BE2C (cell line): ENCODE data around the gene PTPRM.

Experiments used
- DNase-seq: peaks from one replicate; pipeline ENCODE4 v3.0.0-alpha.2; 2020
- H3K27me3 ChIP-seq: fragments of 250-450 bp; sonication (Bioruptor Pico); 2 replicates; pipeline ENCODE4 v1.5.1; 2020; ENCODE audit warnings: mild to moderate bottlenecking
- H3K36me3 ChIP-seq: fragments of 250-450 bp; sonication (Bioruptor Pico); 2 replicates; pipeline ENCODE4 v1.5.1; 2020; ENCODE audit warnings: mild to moderate bottlenecking
- H3K4me1 ChIP-seq: fragments of 250-450 bp; sonication (Bioruptor Pico); 2 replicates; pipeline ENCODE4 v1.5.1; 2020
- H3K4me3 ChIP-seq: 2 replicates; pipeline ENCODE4 v1.5.1; 2011; ENCODE audit warnings: low read depth, low read length
- H3K9me3 ChIP-seq: fragments of 250-450 bp; sonication (Bioruptor Pico); 2 replicates; pipeline ENCODE4 v1.5.1; 2020
- TF ChIP-seq, protein P1 (sequence below): IDR thresholded peaks from 2 replicates; pipeline ENCODE4 v1.5.1; 2012; ENCODE audit warnings: mild to moderate bottlenecking, low read depth, low read length

The PTPRM gene

DNA sequence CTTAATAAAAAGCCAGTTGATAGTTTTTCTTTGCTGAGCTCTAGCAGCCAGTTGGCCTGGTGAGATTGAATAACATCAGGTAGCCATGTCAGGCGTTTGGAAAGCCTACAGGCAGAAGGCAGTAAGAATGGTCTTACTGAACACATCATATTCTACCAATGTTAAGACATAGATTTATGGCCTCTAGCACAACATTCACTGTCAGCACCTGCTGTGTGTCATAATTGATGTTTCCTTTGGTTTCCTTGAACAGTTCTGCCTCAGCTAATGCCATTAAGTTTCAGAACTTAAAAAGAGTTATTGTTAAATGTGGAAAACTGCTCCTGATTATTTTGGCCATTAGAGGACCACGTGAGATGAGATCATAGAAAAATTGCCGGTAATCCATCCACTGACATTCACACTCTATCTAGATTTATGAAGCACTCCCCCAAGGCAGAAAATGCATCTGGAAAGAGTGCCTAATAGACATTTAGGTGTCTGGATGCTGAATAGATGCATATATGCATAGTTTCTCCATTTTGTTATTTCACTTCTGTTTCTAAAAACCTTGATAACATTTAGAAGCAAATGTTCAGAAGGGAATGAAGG is 434.7 kb downstream of the PTPRM start:
- no peaks in the 10 kb centered on the region for H3K4me1 ChIP-seq
- no peaks in the 10 kb centered on the region for H3K36me3 ChIP-seq
- TF ChIP-seq, protein P1, sequence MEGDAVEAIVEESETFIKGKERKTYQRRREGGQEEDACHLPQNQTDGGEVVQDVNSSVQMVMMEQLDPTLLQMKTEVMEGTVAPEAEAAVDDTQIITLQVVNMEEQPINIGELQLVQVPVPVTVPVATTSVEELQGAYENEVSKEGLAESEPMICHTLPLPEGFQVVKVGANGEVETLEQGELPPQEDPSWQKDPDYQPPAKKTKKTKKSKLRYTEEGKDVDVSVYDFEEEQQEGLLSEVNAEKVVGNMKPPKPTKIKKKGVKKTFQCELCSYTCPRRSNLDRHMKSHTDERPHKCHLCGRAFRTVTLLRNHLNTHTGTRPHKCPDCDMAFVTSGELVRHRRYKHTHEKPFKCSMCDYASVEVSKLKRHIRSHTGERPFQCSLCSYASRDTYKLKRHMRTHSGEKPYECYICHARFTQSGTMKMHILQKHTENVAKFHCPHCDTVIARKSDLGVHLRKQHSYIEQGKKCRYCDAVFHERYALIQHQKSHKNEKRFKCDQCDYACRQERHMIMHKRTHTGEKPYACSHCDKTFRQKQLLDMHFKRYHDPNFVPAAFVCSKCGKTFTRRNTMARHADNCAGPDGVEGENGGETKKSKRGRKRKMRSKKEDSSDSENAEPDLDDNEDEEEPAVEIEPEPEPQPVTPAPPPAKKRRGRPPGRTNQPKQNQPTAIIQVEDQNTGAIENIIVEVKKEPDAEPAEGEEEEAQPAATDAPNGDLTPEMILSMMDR, result no peak
- H3K27me3 ChIP-seq, result no peaks in the 10 kb centered on the region
- no peaks in the 10 kb centered on the region for H3K9me3 ChIP-seq
- no peak for DNase-seq
- no peak overlapping the region for H3K4me3 ChIP-seq

- DNase-seq, result no peak
- Histone ChIP-seq H3K9me3 (no peaks in the 10 kb centered on the region), H3K36me3 (no peaks in the 10 kb centered on the region), H3K27me3 (no peaks in the 10 kb centered on the region), H3K4me1 (no peaks in the 10 kb centered on the region), H3K4me3 (no peak overlapping the region)
- TF ChIP-seq, protein P1, result no peak
Observed at GRCh38 chr18:8003878-8004675, 437.0 kb downstream of the PTPRM start.

GRCh38 chr18:8004792-8005191 is 437.7 kb downstream of the PTPRM start:
- Histone ChIP-seq H3K4me3 (no peak overlapping the region), H3K9me3 (no peaks in the 10 kb centered on the region), H3K27me3 (no peaks in the 10 kb centered on the region), H3K4me1 (no peaks in the 10 kb centered on the region), H3K36me3 (no peaks in the 10 kb centered on the region)
- TF ChIP-seq, protein P1, result no peak
- no peak for DNase-seq

DNA sequence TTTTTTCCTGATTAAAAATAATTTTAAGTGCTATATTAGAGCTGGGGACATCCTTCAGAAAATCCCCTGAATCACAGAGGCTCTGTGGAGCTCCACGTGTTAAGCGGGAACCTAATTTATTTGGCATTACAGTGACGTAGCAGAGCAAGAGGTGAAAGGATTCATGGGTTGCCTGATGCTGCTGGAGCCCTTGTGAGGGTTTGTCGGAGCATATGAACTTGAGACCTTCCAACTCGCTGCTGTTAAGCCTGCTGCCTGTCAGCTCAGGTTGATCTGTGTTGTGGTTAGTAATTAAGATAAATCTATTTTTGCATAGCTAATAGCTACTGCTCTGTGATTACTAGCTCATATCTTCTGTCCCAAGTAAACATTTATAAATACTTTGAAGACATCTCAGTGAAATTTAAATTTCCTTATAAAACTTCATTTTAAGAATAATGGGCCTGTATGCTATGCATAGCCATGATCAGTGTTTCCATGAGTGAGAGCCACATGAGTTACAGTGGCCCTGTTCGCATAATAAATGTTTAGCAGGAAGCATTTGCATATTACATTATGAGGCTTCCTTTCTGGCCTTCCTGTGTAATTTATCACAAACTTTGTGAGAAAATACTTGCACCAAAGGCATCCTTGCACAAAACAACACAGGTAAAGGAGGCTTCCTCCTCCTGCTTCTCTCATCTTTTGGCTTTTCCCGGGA is 438.9 kb downstream of the PTPRM start:
- Histone ChIP-seq H3K4me1 (no peaks in the 10 kb centered on the region), H3K4me3 (no peak overlapping the region), H3K9me3 (no peaks in the 10 kb centered on the region), H3K27me3 (no peaks in the 10 kb centered on the region), H3K36me3 (no peaks in the 10 kb centered on the region)
- TF ChIP-seq, protein P1, result no peak
- no peak for DNase-seq

DNA sequence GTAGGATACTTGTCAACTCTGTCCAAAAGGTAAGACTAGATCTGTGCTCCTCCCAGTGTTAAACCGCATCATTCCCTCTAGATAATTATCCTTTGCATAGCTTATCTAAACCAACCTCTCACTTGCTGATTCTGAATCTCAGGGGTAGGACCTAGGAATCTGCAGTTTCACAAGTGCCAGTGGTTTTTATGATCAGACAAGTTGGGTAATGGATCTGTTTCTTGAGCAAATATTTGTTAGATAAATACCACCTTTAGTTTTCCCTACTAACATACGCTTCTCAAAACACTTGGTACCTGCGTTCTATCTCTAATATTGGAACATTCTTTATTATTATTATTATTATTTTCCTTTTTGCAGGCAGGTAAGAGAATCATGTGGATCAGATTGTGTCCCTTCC is 439.9 kb downstream of the PTPRM start:
- Histone ChIP-seq H3K4me1 (no peaks in the 10 kb centered on the region), H3K4me3 (no peak overlapping the region), H3K36me3 (no peaks in the 10 kb centered on the region), H3K27me3 (no peaks in the 10 kb centered on the region), H3K9me3 (no peaks in the 10 kb centered on the region)
- no peak for DNase-seq
- TF ChIP-seq, protein P1, result no peak
